CD4-positive, alpha-beta memory T cell (primary cell): ENCODE measurements around the gene IL15. TPM values are rescaled to one million over a fixed set of nuclear protein-coding genes. Genes with fewer than 3 reads are reported as not detected.
"Not testable (repeated sequence)": the region's sequence is repeated elsewhere in the genome, so short reads cannot be mapped to it uniquely, and the experiment has no call there.

ENCODE experiments used
- CTCF ChIA-PET: fragments of 350-600 bp; sonication (Branson Sonifier 250); formaldehyde crosslinking; loops from one replicate; lab custom pipeline; 2021; ENCODE audit warnings: inconsistent platforms; ENCODE audit not compliant: partially characterized antibody; lab: Charles Lee
- POLR2A ChIA-PET: fragments of 350-600 bp; sonication (Branson Sonifier 250); formaldehyde crosslinking; loops from one replicate; lab custom pipeline; 2021; ENCODE audit not compliant: partially characterized antibody; lab: Charles Lee
- DNase-seq, 5 donors: peaks; one replicate each; pipeline versions ENCODE4 v3.0.0 to v3.0.0-alpha.2; 2020 to 2022; ENCODE audit warnings: mixed read lengths in 1 of 5
- H3K27ac ChIP-seq: one replicate; pipeline ENCODE4 v1.7.0; 2013; ENCODE audit warnings: low read depth, low read length
- H3K27me3 ChIP-seq: 2 replicates; pipeline ENCODE4 v1.7.0; 2013; ENCODE audit warnings: mild to moderate bottlenecking, low read length, moderate library complexity; ENCODE audit not compliant: insufficient read depth
- H3K36me3 ChIP-seq: 2 replicates; pipeline ENCODE4 v1.7.0; 2013; ENCODE audit warnings: mild to moderate bottlenecking, low read length, moderate library complexity; ENCODE audit not compliant: insufficient read depth
- H3K4me1 ChIP-seq: 2 replicates; pipeline ENCODE4 v1.7.0; 2013; ENCODE audit warnings: mild to moderate bottlenecking, low read length, moderate library complexity; ENCODE audit not compliant: insufficient read depth
- H3K4me3 ChIP-seq, 2 donors: one replicate each; pipeline ENCODE4 v1.7.0; 2013; ENCODE audit warnings: low read length in 2 of 2, mild to moderate bottlenecking in 1 of 2
- H3K9me3 ChIP-seq, 2 donors: one replicate each; pipeline ENCODE4 v1.7.0; 2013; ENCODE audit warnings: low read length in 2 of 2, control low read depth in 1 of 2; ENCODE audit not compliant: control insufficient read depth in 1 of 2
- H3K27ac Mint-ChIP-seq, 7 donors: one replicate each; pipeline ENCODE4 v1.8.0; 2020 to 2021; ENCODE audit warnings: mixed read lengths in 7 of 7, mild to moderate bottlenecking in 6 of 7, inconsistent platforms in 3 of 7, moderate library complexity in 3 of 7
- H3K27me3 Mint-ChIP-seq, 2 donors: one replicate each; pipeline ENCODE4 v1.8.0; 2020 to 2021; ENCODE audit warnings: mixed read lengths in 2 of 2
- H3K36me3 Mint-ChIP-seq, 2 donors: one replicate each; pipeline ENCODE4 v1.8.0; 2020 to 2021; ENCODE audit warnings: mixed read lengths in 2 of 2, inconsistent platforms in 1 of 2, mild to moderate bottlenecking in 1 of 2
- H3K4me1 Mint-ChIP-seq, 4 donors: one replicate each; pipeline ENCODE4 v1.8.0; 2020 to 2021; ENCODE audit warnings: mixed read lengths in 4 of 4, mild to moderate bottlenecking in 1 of 4
- H3K4me3 Mint-ChIP-seq, 8 donors: one replicate each; pipeline ENCODE4 v1.8.0; 2020 to 2021; ENCODE audit warnings: mixed read lengths in 8 of 8, mild to moderate bottlenecking in 7 of 8, moderate library complexity in 6 of 8, inconsistent platforms in 3 of 8
- H3K9me3 Mint-ChIP-seq, 8 donors: one replicate each; pipeline ENCODE4 v1.8.0; 2020 to 2021; ENCODE audit warnings: mixed read lengths in 8 of 8, mild to moderate bottlenecking in 5 of 8, inconsistent platforms in 3 of 8, moderate library complexity in 1 of 8
- intact Hi-C: fragments of 100-400 bp; cut with micrococcal nuclease; formaldehyde crosslinking; loops from one replicate; pipeline ENCODE4 v1.15.1; 2023
- polyA plus RNA-seq, 2 donors: library from polyadenylated mRNA; unstranded; fragments of 300-500 nt; fragmentation: Illumina TruSeq; gene quantifications; one replicate each; pipeline ENCODE4 v1.2.3, GENCODE V29; 2021
- total RNA-seq, 2 experiments: library from RNA; stranded (reverse); gene quantifications; one replicate each; pipeline ENCODE4 v1.2.3, GENCODE V29; 2021

Gene IL15
- total RNA-seq (1 to 10 TPM; 4.7 to 6.1 TPM), polyA plus RNA-seq (1 to 10 TPM; 2.6 to 4.4 TPM)

GRCh38 chr4:141636082-141636770 is at the start of gene IL15:
Gene IL15, plus strand, starts transcription at chr4:141636583. Its CDS starts 82,882 bp downstream, at chr4:141719465.
- H3K4me3 Mint-ChIP-seq = peak within 1 kb of the TSS; percentile 94 to 98 (median 97)
- H3K4me3 ChIP-seq = peak within 1 kb of the TSS; percentile 50 to 84
- peak within 1 kb of the TSS; percentile 57 for H3K27ac ChIP-seq
- no peaks in the 10 kb centered on the region for H3K27me3 Mint-ChIP-seq
- peak; percentile 63 to 85 (median 68) for DNase-seq
- peaks cover 0 to 7% of the 10 kb centered on the region in 2 donors for H3K36me3 Mint-ChIP-seq
- peak within 1 kb of the TSS; percentile 71 to 98 (median 90) for H3K27ac Mint-ChIP-seq
- H3K36me3 ChIP-seq = no peaks in the 10 kb centered on the region
- ChIA-PET POLR2A (interaction anchor here (1.4 kb wide), 1 partner anchor 10 kb away, joined by 4 read pairs; no protein-coding TSS in a partner anchor), CTCF (interaction anchor here (1.1 to 1.2 kb wide), 2 partner anchors 10 to 40 kb away, joined by 3 read pairs; no protein-coding TSS in a partner anchor)
- no peaks in the 10 kb centered on the region for H3K9me3 Mint-ChIP-seq
- H3K4me1 ChIP-seq = peaks cover 18% of the 10 kb centered on the region
- H3K27me3 ChIP-seq = no peaks in the 10 kb centered on the region
- H3K4me1 Mint-ChIP-seq = peaks cover 19 to 30% (median 26%) of the 10 kb centered on the region in 4 donors
- intact Hi-C loops = loop anchor here (2.0 to 10.0 kb wide), 2 partner anchors 1211 to 1549 kb away; partner anchors contain the start of genes INPP4B and USP38
- H3K9me3 ChIP-seq = no peaks in the 10 kb centered on the region

GRCh38 chr4:141587897-141588296 is 48.5 kb upstream of the IL15 start:
- intact Hi-C loops = no loop called here
- no peak for DNase-seq
- ChIA-PET POLR2A (no interaction called here), CTCF (interaction anchor here (0.8 kb wide), 1 partner anchor 444 kb away, joined by 3 read pairs; no protein-coding TSS in a partner anchor)
- Mint-ChIP-seq H3K9me3 (peaks cover 0 to 34% (median 16%) of the 10 kb centered on the region in 8 donors), H3K27me3 (peaks cover 0 to 3% of the 10 kb centered on the region in 2 donors), H3K36me3 (no peaks in the 10 kb centered on the region), H3K4me1 (no peaks in the 10 kb centered on the region), H3K4me3 (no peak overlapping the region), H3K27ac (no peak overlapping the region)
- peaks cover 0 to 3% of the 10 kb centered on the region in 2 donors for H3K9me3 ChIP-seq
- no peaks in the 10 kb centered on the region for H3K4me1 ChIP-seq
- no peak overlapping the region for H3K27ac ChIP-seq
- no peak overlapping the region for H3K4me3 ChIP-seq
- no peaks in the 10 kb centered on the region for H3K36me3 ChIP-seq
- H3K27me3 ChIP-seq = no peaks in the 10 kb centered on the region

- intact Hi-C loops = no loop called here
- Mint-ChIP-seq H3K9me3 (peaks cover 0 to 13% (median 4%) of the 10 kb centered on the region in 8 donors), H3K27me3 (peaks cover 0 to 4% of the 10 kb centered on the region in 2 donors), H3K4me1 (no peaks in the 10 kb centered on the region), H3K36me3 (no peaks in the 10 kb centered on the region), H3K4me3 (no peak overlapping the region), H3K27ac (no peak overlapping the region)
- H3K27ac ChIP-seq = no peak overlapping the region
- CTCF ChIA-PET = no interaction called here
- H3K27me3 ChIP-seq = no peaks in the 10 kb centered on the region
- H3K9me3 ChIP-seq = no peaks in the 10 kb centered on the region
- no peaks in the 10 kb centered on the region for H3K4me1 ChIP-seq
- no peaks in the 10 kb centered on the region for H3K36me3 ChIP-seq
- POLR2A ChIA-PET = no interaction called here
- no peak for DNase-seq
- H3K4me3 ChIP-seq = no peak overlapping the region
These were observed 40.9 kb upstream of the IL15 start for GRCh38 chr4:141595531-141595930.

GRCh38 chr4:141599853-141600252 is 36.5 kb upstream of the IL15 start:
- Histone ChIP-seq H3K36me3 (no peaks in the 10 kb centered on the region), H3K4me3 (no peak overlapping the region), H3K9me3 (no peaks in the 10 kb centered on the region), H3K4me1 (no peaks in the 10 kb centered on the region), H3K27me3 (no peaks in the 10 kb centered on the region), H3K27ac (no peak overlapping the region)
- H3K27ac Mint-ChIP-seq = no peak overlapping the region
- ChIA-PET POLR2A (no interaction called here), CTCF (no interaction called here)
- H3K4me3 Mint-ChIP-seq = no peak overlapping the region
- DNase-seq = no peak
- H3K36me3 Mint-ChIP-seq = no peaks in the 10 kb centered on the region
- H3K9me3 Mint-ChIP-seq = peaks cover 0 to 2% (median 0%) of the 10 kb centered on the region in 8 donors
- peaks cover 0 to 4% (median 3%) of the 10 kb centered on the region in 4 donors for H3K4me1 Mint-ChIP-seq
- intact Hi-C loops = no loop called here
- H3K27me3 Mint-ChIP-seq = peaks cover 3 to 5% of the 10 kb centered on the region in 2 donors

GRCh38 chr4:141604683-141605082 is 31.7 kb upstream of the IL15 start:
- peaks cover 9 to 14% of the 10 kb centered on the region in 2 donors for H3K27me3 Mint-ChIP-seq
- H3K9me3 Mint-ChIP-seq, H3K36me3 Mint-ChIP-seq, H3K9me3 ChIP-seq, H3K27me3 ChIP-seq, POLR2A ChIA-PET, H3K36me3 ChIP-seq, CTCF ChIA-PET, H3K4me3 ChIP-seq, intact Hi-C loops, H3K4me1 Mint-ChIP-seq, H3K4me1 ChIP-seq, H3K27ac ChIP-seq, H3K27ac Mint-ChIP-seq, DNase-seq: not testable (repeated sequence)
- H3K4me3 Mint-ChIP-seq = peak overlapping the region in 3 of 8 donors; percentile 3 to 30 (median 18)

- Histone ChIP-seq H3K27me3 (no peaks in the 10 kb centered on the region), H3K9me3 (no peaks in the 10 kb centered on the region), H3K4me3 (no peak overlapping the region), H3K36me3 (no peaks in the 10 kb centered on the region), H3K4me1 (no peaks in the 10 kb centered on the region), H3K27ac (no peak overlapping the region)
- H3K27me3 Mint-ChIP-seq = peaks cover 9 to 14% of the 10 kb centered on the region in 2 donors
- ChIA-PET CTCF (no interaction called here), POLR2A (interaction anchor here (1.1 kb wide), 1 partner anchor 39 kb away, joined by 3 read pairs; no protein-coding TSS in a partner anchor)
- no peak overlapping the region for H3K4me3 Mint-ChIP-seq
- peaks cover 0 to 6% (median 3%) of the 10 kb centered on the region in 4 donors for H3K4me1 Mint-ChIP-seq
- intact Hi-C loops = no loop called here
- no peaks in the 10 kb centered on the region for H3K36me3 Mint-ChIP-seq
- no peak overlapping the region for H3K27ac Mint-ChIP-seq
- peaks cover 0 to 2% (median 0%) of the 10 kb centered on the region in 8 donors for H3K9me3 Mint-ChIP-seq
- DNase-seq = no peak
These were observed 30.9 kb upstream of the IL15 start for GRCh38 chr4:141605425-141605856.

- H3K4me1 ChIP-seq = no peaks in the 10 kb centered on the region
- Mint-ChIP-seq H3K27ac (no peak overlapping the region), H3K36me3 (no peaks in the 10 kb centered on the region), H3K4me3 (no peak overlapping the region), H3K9me3 (no peaks in the 10 kb centered on the region), H3K27me3 (peaks cover 9 to 12% of the 10 kb centered on the region in 2 donors), H3K4me1 (peaks cover 0 to 6% (median 3%) of the 10 kb centered on the region in 4 donors)
- CTCF ChIA-PET = no interaction called here
- DNase-seq = no peak
- intact Hi-C loops = no loop called here
- H3K4me3 ChIP-seq = no peak overlapping the region
- no peaks in the 10 kb centered on the region for H3K36me3 ChIP-seq
- no peaks in the 10 kb centered on the region for H3K9me3 ChIP-seq
- no peak overlapping the region for H3K27ac ChIP-seq
- POLR2A ChIA-PET = no interaction called here
- H3K27me3 ChIP-seq = no peaks in the 10 kb centered on the region
These were observed 27.1 kb upstream of the IL15 start for GRCh38 chr4:141609243-141609642.
